ENCODE data around the gene SORCS2. TPM values are rescaled to one million over a fixed set of nuclear protein-coding genes. Genes with fewer than 3 reads are reported as not detected.

SORCS2 gene
- polyA plus RNA-seq, 1 donor (not counting 4 experiments of a cell fraction or from before 2014, with no cell fraction given): 0.09 TPM

DNA sequence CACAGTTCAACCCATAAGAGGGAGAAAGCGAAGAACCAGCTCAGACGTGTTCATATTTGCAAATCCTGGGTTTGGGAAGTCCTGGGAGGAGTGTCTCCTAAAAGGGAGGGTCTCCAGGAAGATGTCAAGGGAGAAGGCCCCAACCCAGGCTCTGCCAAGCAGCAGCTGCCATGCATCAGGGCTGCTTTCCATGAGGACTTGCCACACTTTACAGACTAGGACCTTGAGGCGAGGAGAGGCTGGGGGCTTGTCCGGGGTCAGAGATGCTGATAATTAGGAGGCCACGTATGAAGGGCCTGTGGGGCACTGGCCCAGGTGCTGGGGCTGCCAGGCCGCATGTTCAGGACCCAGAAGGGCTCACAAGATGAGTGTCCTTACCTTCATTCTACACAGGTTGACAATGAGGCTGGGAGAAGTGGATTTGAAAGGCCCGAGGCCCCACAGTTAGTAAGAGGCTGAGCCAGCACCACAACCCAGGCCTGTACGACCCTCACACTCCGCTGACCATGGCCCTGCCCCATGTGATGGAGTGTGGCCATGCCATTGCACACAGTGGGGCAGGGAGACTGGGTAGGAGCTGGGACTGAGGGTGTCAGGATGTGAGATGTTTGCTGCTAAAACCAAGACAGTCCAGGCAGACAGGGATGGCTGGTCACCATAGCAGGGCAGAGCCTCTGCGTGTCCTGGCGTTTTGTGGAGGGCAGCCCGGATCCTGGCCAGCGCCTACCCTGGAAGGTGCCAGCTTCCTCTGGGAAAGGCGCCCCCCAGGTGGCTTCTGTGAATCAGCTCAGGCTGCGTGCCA lies 147.6 kb downstream of the SORCS2 start:
- dilution Hi-C loops (cut with MboI; ENCODE audit: extremely low pct_ligation_motif_present, low sequenced_read_pairs): no loop called here
- Histone ChIP-seq H3K79me2 (ENCODE audit: control insufficient read depth, insufficient read depth, low read length) (no peaks in the 10 kb centered on the region), H3K27me3 (ENCODE audit: control insufficient read depth, extremely low read depth, insufficient read depth, low read length) (no peaks in the 10 kb centered on the region), H3K9me1 (ENCODE audit: control insufficient read depth, extremely low read depth, insufficient read depth, low read length) (no peaks in the 10 kb centered on the region), H3K9me3 (ENCODE audit: control insufficient read depth, low read depth, low read length) (peaks cover 5% of the 10 kb centered on the region), H3K4me2 (ENCODE audit: control insufficient read depth, extremely low read depth, insufficient read depth, low read depth, low read length) (no peak overlapping the region), H2AFZ (ENCODE audit: control insufficient read depth, low read length) (no peak overlapping the region), H3K4me1 (ENCODE audit: control insufficient read depth, extremely low read depth, insufficient read depth, low read length) (peaks cover 11% of the 10 kb centered on the region), H3K4me3 (ENCODE audit: control insufficient read depth in 2 of 3, extremely low read depth in 1 of 3, insufficient read depth in 2 of 3, low read depth in 1 of 3, low read length in 3 of 3) (no peak overlapping the region), H3K9ac (ENCODE audit: control insufficient read depth, extremely low read depth, insufficient read depth, low read length) (no peak overlapping the region), H3K27ac (ENCODE audit: control insufficient read depth, insufficient read depth, low read length) (no peak overlapping the region), H3K36me3 (ENCODE audit: control insufficient read depth in 2 of 2, extremely low read depth in 1 of 2, insufficient read depth in 2 of 2, low read length in 2 of 2) (no peaks in the 10 kb centered on the region), H4K20me1 (ENCODE audit: control insufficient read depth, extremely low read depth, insufficient read depth, low read length) (no peaks in the 10 kb centered on the region)
- DNase-seq (ENCODE audit: low read depth, low spot score) (no peak), FAIRE-seq (no peak)
- TF ChIP-seq EZH2 (IDR thresholded peaks at IDR 0.05; ENCODE audit: low read length) (no peak), CTCF (optimal IDR thresholded peaks at IDR 0.05 in 1 of 3, IDR thresholded peaks at IDR 0.05 in 1 of 3, conservative IDR thresholded peaks at IDR 0.05 in 1 of 3; ENCODE audit: extremely low read depth in 1 of 3, insufficient read depth in 2 of 3, low read length in 3 of 3) (no peak)

- H4K20me1 ChIP-seq (ENCODE audit: control insufficient read depth, extremely low read depth, insufficient read depth, low read length): no peaks in the 10 kb centered on the region
- no peaks in the 10 kb centered on the region for H3K9me1 ChIP-seq (ENCODE audit: control insufficient read depth, extremely low read depth, insufficient read depth, low read length)
- peaks cover 2% of the 10 kb centered on the region for H3K4me1 ChIP-seq (ENCODE audit: control insufficient read depth, extremely low read depth, insufficient read depth, low read length)
- no peaks in the 10 kb centered on the region for H3K27me3 ChIP-seq (ENCODE audit: control insufficient read depth, extremely low read depth, insufficient read depth, low read length)
- dilution Hi-C loops (cut with MboI; ENCODE audit: extremely low pct_ligation_motif_present, low sequenced_read_pairs): no loop called here
- no peaks in the 10 kb centered on the region for H3K79me2 ChIP-seq (ENCODE audit: control insufficient read depth, insufficient read depth, low read length)
- no peak overlapping the region for H3K9ac ChIP-seq (ENCODE audit: control insufficient read depth, extremely low read depth, insufficient read depth, low read length)
- no peaks in the 10 kb centered on the region for H3K36me3 ChIP-seq (ENCODE audit: control insufficient read depth in 2 of 2, extremely low read depth in 1 of 2, insufficient read depth in 2 of 2, low read length in 2 of 2)
- DNase-seq (ENCODE audit: low read depth, low spot score): no peak
- no peak overlapping the region for H3K4me3 ChIP-seq (ENCODE audit: control insufficient read depth in 2 of 3, extremely low read depth in 1 of 3, insufficient read depth in 2 of 3, low read depth in 1 of 3, low read length in 3 of 3)
- H2AFZ ChIP-seq (ENCODE audit: control insufficient read depth, low read length): no peak overlapping the region
- no peak for FAIRE-seq
- H3K27ac ChIP-seq (ENCODE audit: control insufficient read depth, insufficient read depth, low read length): no peak overlapping the region
- peaks cover 5% of the 10 kb centered on the region for H3K9me3 ChIP-seq (ENCODE audit: control insufficient read depth, low read depth, low read length)
- TF ChIP-seq EZH2 (IDR thresholded peaks at IDR 0.05; ENCODE audit: low read length) (no peak), CTCF (optimal IDR thresholded peaks at IDR 0.05 in 1 of 3, IDR thresholded peaks at IDR 0.05 in 1 of 3, conservative IDR thresholded peaks at IDR 0.05 in 1 of 3; ENCODE audit: extremely low read depth in 1 of 3, insufficient read depth in 2 of 3, low read length in 3 of 3) (no peak)
- no peak overlapping the region for H3K4me2 ChIP-seq (ENCODE audit: control insufficient read depth, extremely low read depth, insufficient read depth, low read depth, low read length)
These were observed 148.5 kb downstream of the SORCS2 start for GRCh38 chr4:7340553-7341433.

All from keratinocyte (primary cell).